Testis (tissue), 2 donors: ENCODE measurements around the gene PET100.

Source experiments
- CTCF ChIP-seq, 3 experiments: fragments of 450-650 bp in 2 of 3; fragments of 200-600 bp in 1 of 3; sonication (generic) in 1 of 3; IDR thresholded peaks; one replicate each; pipeline ENCODE4 v1.5.1; 2016 to 2019; ENCODE audit warnings: antibody characterized with exemption in 3 of 3, mild to moderate bottlenecking in 2 of 3, moderate library complexity in 1 of 3
- POLR2A ChIP-seq: fragments of 450-650 bp; IDR thresholded peaks from one replicate; pipeline ENCODE4 v1.6.1; 2017; ENCODE audit warnings: antibody characterized with exemption, mild to moderate bottlenecking, moderate library complexity

- TF ChIP-seq CTCF (IDR thresholded peaks at IDR 0.05) (no peak), POLR2A (no peak)
Observed at GRCh38 chr19:7650148-7650547, 20.6 kb downstream of the PET100 start.
